HG02610 (cell line): Measurements from ENCODE around the gene ZNF469.

ENCODE experiments used
- ATAC-seq: cut with Tn5 transposase; IDR thresholded peaks from one replicate; pipeline ENCODE4 v1.9.1; 2021; ENCODE audit warnings: mild to moderate bottlenecking, moderate library complexity; ENCODE audit not compliant: unreplicated experiment

ZNF469 gene, protein sequence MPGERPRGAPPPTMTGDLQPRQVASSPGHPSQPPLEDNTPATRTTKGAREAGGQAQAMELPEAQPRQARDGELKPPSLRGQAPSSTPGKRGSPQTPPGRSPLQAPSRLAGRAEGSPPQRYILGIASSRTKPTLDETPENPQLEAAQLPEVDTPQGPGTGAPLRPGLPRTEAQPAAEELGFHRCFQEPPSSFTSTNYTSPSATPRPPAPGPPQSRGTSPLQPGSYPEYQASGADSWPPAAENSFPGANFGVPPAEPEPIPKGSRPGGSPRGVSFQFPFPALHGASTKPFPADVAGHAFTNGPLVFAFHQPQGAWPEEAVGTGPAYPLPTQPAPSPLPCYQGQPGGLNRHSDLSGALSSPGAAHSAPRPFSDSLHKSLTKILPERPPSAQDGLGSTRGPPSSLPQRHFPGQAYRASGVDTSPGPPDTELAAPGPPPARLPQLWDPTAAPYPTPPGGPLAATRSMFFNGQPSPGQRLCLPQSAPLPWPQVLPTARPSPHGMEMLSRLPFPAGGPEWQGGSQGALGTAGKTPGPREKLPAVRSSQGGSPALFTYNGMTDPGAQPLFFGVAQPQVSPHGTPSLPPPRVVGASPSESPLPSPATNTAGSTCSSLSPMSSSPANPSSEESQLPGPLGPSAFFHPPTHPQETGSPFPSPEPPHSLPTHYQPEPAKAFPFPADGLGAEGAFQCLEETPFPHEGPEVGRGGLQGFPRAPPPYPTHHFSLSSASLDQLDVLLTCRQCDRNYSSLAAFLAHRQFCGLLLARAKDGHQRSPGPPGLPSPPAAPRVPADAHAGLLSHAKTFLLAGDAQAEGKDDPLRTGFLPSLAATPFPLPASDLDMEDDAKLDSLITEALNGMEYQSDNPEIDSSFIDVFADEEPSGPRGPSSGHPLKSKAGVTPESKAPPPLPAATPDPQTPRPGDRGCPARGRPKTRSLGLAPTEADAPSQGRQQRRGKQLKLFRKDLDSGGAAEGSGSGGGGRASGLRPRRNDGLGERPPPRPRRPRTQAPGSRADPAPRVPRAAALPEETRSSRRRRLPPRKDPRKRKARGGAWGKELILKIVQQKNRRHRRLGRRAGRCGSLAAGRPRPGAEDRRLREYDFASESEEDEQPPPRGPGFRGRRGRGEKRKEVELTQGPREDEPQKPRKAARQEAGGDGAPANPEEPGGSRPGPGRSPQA (N-terminal part only)

GRCh38 chr16:88382491-88383400 is at the start of gene ZNF469:
Gene ZNF469 (plus strand): TSS chr16:88382959. CDS start chr16:88427471, 44,512 bp downstream.
- ATAC-seq = no peak

GRCh38 chr16:88333848-88334777 is 48.6 kb upstream of the ZNF469 start:
- no peak for ATAC-seq

GRCh38 chr16:88334778-88335720 is 47.7 kb upstream of the ZNF469 start:
- ATAC-seq = no peak

DNA sequence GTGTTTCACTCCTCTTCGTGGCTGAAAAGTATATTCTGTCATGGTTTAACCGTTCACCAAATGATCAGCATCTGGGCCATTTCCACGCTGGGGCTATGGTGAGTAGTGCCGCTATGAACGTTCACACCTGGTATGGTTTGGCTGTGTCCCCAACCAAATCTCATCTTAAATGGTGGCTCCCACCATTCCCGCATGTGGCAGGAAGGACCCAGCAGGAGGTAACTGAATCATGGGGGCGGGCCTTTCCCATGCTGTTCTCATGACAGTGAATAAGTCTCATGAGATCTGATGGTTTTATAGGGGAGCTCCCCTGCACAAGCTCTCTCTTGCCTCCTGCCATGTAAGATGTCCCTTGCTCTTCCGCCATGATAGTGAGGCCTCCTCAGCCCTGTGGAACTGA is 45.7 kb upstream of the ZNF469 start:
- no peak for ATAC-seq

DNA sequence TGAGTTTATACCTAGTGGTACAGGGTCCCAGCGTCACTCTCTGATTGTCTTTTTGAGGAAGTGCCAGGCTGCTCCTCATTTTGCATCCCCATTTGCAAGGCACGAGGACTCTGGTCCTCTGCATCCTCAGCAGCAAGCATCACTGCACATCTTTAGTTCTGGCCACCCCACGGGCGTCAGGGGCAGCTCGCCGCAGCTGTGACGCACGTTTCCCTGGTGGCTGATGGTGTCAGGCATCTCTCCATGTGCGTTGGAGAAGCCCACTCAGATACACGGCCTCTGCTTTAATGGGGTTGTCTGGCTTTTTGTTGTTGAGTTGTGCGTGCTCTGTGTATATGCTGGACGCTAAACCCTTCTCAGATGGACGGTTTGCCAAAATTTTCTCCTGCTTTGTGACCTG is 45.2 kb upstream of the ZNF469 start:
- ATAC-seq = no peak

- ATAC-seq = no peak
Measured at GRCh38 chr16:88338111-88338510, 44.6 kb upstream of the ZNF469 start.

- no peak for ATAC-seq
Measured at GRCh38 chr16:88338896-88339295, 43.9 kb upstream of the ZNF469 start.

DNA sequence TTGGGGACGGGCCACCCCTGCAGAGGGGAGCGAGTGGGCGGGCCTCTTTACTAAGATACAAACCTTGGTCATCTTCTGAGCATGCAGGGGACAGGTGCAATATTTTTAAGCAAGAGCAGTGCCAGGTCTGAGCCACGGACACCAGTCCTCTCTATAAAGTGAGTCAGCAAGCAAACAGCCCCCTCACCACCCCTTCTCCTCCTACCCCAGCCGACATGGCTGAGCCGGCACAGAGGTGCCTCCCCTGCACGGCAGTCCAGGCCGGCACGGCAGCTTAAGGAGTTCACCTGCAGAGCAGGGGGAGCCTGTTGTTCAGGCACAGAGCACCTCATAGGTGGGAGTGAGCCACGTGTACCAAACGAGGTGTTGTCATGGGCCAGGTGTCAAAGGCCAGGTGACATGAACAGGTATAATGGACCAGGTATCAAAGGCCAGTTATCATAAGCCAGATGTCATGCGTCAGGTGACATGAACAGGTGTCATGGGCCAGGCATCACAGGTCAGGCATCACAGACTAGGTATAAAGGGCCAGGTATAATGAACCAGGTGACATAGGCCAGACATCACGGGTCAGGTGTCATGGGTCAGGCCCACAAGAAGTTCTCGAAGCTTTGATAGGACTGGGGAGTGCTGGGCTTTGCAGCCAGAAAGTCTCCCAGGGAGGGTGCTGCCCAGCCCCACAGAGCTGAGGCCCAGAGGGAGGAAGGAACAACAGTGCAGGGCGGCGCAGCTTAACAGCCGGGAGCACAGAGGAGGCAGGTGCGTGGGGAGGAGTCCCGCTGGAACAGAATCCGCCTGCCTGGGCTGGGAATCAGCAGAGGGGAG is 42.6 kb upstream of the ZNF469 start:
- no peak for ATAC-seq

- ATAC-seq = no peak
Measured at GRCh38 chr16:88340755-88341150, 42.0 kb upstream of the ZNF469 start.

DNA sequence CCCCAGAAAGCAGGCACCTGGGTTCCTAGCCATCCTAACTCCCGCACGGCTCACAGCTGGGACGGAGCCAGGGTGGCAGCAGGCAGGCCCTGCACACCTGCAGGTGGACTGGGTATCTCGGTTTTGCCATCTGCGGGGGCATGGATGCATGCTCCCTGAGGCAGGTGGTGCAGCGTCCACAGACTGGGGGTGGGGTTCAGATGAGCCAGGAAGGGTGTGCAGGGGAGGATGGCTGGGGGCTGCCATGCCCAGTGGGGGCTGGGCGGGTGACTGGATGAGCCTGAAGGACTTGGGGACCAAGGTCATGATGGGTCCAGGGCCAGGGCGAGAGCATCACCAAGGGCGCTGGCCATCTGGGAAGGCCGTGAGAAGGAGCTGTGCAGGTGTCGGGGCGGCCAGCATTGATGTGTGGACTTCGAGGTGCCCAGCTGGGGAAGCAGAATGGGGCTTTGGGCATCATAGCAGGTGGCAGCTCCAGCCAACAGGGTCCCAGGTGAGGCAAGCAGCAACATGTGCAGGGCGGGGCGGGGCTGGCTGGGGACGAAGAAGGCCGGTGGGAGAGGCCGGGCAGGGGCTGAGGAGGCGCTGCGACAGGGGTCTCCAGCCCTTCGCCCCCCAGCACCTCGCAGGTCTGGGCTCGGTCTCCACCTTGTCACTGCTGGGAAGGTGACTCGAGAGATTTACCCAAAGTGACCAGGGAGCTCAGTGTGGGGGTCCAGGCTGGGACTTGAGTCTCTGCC is 41.0 kb upstream of the ZNF469 start:
- no peak for ATAC-seq

DNA sequence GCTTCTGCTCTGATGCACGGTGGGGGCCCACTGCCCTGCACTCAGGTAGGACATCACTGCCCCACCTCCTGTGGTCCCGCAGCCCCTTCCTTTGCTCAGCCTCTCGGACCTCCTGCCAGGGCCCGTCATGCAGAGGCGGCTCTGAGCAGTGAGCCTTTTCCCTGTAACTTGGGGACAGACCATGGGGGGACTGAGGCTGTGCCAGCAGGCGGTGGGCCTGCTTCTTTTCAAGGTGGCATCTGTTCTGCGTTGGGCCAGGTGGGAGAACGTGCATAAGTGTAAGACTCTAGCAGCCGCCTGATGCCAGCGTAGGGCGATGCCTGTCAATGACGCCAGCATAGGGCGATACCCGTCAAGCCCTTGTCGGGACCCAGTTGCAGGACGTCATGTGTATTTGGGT is 40.3 kb upstream of the ZNF469 start:
- no peak for ATAC-seq

DNA sequence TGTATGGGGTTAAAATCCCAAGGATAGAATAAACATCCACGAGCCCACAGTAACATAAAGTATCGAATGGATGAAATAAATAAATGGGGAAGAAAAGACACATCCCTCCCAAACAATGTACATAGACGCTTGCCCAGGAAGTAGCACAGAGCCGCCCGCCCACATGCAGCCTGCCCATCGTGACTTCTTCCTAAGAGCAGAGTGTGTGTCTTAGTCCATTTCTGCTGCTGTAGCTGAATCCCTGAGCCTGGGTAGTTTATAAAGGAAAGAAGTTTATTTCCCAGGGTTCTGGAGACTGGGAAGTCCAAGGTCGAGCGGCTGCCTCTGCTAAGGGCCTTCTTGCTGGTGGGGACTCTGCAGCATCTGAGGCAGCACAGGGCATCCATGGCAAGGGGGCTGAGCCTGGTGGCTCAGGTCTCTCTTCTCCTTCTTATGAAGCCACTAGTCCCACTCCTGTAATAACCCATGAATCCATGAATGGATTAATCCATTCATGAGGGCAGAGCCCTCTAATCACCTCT is 39.4 kb upstream of the ZNF469 start:
- no peak for ATAC-seq

DNA sequence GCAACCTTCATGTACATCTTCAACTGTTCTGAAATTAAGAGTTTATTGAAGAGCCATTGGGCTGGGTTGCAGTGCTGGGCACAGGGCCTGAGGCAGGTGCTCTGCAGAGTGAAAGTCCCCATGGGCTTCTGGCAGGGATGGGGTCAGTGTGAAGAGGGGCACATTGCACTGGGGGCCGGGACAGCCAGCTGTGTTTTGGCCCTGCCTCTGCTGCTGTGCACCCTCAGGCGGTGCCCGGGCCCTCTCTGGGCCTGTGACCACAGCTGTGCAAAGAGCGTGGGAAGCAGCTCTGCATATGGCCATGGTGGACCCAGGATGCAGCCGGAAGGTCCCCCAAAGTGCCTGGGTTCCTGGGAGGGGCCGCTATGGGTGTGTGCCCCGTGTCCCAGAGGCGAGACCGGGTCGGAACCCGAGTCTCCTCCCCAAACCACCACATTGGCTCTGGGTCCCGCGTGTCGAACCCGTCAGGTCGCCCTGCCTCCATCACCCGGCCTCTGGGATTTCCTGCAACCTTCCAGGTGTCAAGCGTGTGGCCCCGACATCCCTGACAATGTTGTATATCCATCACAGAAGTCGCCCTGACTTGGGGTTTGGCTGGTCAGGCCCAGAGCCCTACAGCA is 38.2 kb upstream of the ZNF469 start:
- no peak for ATAC-seq

DNA sequence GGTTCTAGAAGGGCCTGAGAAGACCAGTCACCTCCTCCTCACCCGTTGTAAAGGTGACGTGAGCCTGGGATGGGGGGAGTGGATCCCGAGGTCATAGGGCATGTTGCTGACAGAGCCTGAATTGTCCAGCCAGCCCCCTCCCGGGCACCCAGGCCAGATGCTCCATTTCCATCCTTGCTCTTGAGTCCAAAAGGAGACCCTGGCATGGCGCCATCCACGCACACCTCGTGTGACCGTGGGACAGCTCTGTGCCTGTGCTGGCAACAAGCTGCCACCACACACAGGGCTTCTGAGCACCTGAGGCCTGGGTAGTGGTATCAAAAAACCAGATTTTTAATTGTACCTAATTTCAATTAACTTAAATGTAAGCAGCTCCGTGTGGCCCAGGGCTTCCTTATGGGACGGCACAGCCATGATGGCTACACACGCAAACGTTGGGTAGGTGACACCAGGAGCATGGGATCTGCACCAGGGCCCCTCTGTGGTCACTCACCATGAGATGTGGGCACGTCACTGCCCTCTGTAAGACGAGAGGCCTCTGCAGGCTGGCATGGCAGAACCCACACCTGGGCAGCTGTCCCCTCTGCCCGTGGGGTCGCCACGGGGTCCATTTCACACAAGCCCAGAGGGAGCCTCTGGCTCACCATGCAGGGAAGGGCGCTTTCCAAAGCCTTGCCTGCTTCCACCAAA is 37.6 kb upstream of the ZNF469 start:
- no peak for ATAC-seq
